H54 (cell line): ENCODE results near the gene WDR7.

Source experiments
- DNase-seq: peaks from one replicate; pipeline ENCODE4 v3.0.0; 2011; ENCODE audit warnings: low spot score, mixed read lengths; ENCODE audit not compliant: insufficient read length
- FAIRE-seq: peaks from 3 replicates; lab custom pipeline; 2011; peaks lifted over from hg19 to GRCh38; lab: Jason Lieb, UNC
- POLR2A ChIP-seq: IDR thresholded peaks from 2 replicates; pipeline ENCODE4 v1.6.1; 2011; ENCODE audit warnings: low read depth, mild to moderate bottlenecking, low read length

WDR7 gene

DNA sequence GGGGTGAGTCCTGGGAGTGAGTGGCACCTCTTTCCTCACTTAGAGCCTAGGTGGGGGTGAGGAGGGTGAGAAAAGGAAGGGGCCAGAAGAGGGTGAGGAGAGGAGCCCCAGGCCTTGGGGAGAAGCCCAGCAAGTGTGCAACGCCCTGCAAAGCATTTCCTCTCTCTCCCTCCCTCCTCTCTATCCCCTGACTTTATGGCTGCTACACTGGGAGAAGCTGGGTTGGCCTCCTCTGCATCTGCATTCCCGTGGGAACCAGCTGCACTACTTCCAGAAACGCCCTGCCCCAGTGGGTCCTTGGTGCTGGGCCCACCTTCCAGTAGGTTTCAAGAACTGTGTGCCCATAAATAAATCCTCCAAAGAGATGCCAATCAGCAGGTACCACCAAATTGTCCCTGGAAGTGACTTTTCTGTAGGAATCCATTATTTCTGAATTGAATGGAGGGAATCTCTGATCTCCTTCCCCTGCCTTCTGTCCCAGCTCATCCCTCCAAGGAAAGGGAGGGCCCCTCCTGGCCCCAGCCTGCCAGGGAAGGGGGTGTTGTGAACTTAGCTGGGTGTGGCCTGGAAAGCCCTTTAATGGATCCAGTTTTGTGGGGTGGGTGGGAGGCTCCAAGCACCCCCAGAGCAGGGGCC, 400.0 kb downstream of the WDR7 start:
- no peak for DNase-seq
- no peak for FAIRE-seq
- no peak for TF ChIP-seq POLR2A

DNA sequence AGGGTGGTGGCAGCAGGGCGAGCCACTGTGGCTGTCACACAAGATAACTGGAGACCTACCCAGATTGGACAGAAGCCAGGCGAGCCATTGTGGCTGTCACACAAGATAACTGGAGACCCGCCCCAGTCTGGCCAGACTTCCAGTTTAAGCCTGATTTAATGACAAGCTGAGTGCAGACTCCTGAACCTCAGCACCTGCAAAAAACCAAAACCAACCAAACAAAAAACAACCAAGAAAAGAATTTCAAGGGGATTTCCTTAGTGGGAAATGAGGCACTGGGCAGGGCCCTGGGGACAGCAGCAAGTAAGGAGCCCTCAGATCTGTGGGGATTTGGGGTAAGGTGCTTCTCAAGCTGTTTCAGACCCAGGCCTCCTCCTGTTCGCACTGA, 400.5 kb downstream of the WDR7 start:
- no peak for TF ChIP-seq POLR2A
- DNase-seq, result no peak
- FAIRE-seq, result no peak

DNA sequence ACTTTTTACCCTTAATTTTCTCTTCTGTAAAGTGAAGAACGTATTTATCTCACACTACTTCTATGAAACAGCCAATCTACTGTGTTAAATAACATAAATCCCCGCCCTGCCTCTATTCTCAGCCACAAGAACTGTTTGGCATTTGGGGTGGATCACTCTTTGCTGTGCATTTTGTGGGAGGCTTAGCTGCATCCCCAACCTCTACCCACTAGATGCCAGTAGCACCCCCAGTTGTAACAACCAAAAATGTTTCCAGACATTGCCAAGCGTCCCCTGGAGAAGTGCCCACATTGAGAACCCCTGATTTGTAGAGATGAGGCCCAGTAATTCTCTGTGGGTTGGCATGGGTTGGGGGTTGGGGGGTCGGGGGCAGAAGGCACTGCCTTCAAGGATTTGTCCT, 401.0 kb downstream of the WDR7 start:
- DNase-seq, result no peak
- no peak for FAIRE-seq
- no peak for TF ChIP-seq POLR2A

DNA sequence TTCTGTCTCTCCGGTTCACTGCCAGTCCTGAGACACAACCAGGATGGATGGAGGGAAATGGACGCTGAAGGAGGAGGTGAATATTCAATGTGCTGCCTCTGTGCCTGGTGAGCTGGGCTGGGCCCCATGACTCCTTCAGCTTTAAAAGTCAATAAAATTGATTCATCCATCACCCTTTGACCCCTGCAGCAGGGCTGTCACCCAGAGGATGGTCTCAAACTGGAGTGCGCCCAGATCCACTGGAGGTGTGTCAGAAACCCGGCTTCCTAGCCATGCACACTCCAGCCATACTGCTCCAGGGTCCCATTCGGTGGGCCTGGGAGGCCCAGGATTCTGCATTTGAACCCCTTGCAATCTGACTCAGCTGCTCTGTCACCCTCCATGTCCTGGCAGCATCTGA, 401.6 kb downstream of the WDR7 start:
- DNase-seq (no peak), FAIRE-seq (no peak)
- TF ChIP-seq POLR2A, result no peak

DNA sequence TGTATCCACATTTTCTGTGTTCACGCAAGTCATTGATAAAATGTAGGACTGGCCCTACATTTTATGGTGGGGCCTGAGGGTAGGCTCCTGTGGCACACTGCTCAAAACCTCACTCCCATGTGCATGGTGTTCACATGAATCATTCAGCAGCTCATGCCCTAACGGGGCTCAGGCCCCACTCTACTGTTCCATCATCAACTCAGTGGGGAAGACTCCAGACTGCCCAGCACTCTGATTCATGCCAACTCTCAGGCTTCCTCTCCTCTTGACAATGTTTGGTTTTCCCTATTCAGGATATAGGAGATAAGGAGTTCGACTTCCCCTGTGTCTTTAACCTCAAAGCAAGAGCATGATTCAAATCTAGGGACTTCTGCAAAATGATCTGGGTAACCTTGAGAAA, 403.7 kb downstream of the WDR7 start:
- no peak for DNase-seq
- FAIRE-seq, result no peak

DNA sequence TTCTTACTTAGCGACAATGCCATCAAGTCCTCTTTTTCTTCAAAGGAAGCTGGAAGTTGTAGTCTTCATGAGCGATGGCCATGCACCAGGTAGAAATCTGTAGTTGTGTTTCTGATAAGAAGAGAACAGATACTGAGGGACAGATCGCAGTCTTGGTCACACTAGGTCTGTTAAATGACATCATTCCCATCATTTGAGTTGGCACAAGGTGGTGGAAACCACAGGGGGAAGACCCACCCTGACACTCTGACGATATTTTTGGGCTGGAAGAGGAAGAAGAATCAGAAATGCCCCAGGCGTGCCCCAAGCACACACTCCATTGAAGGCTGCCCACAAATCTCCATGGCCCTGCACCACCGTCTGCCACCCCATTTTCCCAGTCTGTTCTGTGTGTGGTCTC, 406.7 kb downstream of the WDR7 start:
- no peak for TF ChIP-seq POLR2A
- no peak for FAIRE-seq
- no peak for DNase-seq

More for the DNA sequence above, 403.7 kb downstream of the WDR7 start:
- no peak for TF ChIP-seq POLR2A

DNA sequence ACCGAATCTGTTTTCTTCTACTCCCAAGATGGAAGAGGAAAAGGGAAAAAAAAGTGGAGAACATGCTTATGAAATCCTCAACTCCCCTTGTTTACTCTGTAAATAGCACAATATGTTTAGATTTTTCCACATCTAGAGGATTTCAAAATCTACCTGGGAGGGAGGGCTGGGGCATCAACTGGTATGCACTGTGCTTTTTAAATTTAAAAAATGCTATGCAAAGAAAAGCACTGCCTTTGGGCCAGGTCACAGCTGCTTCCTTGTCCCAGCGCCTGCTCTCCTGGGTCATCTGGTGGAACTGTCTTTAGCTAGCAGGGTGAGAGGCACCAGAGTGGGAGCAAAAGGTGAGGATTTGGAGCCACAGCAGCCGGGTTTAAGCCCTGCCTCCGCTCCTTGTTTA, 407.6 kb downstream of the WDR7 start:
- DNase-seq (no peak), FAIRE-seq (no peak)
- TF ChIP-seq POLR2A, result no peak

DNA sequence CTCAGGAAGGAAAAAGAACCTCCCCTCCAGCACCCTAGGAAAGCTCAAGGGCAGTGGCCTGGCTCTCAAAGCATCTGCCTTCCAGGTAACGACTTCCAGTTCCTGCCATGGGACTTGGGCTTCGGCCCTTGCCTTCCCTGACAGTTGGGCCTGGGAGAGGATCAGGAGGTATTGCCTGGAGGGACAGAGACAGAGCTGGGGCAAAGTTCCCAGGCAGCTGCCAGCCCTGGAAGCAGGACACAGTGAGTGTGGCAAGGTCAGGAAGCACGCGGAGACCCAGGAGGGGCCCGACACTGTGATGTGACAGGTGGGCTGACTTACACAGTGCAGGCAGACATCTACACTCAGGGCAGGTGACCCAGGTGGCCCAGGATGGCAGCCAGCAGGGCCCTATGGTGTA, 408.2 kb downstream of the WDR7 start:
- DNase-seq (no peak), FAIRE-seq (no peak)
- TF ChIP-seq POLR2A, result no peak

DNA sequence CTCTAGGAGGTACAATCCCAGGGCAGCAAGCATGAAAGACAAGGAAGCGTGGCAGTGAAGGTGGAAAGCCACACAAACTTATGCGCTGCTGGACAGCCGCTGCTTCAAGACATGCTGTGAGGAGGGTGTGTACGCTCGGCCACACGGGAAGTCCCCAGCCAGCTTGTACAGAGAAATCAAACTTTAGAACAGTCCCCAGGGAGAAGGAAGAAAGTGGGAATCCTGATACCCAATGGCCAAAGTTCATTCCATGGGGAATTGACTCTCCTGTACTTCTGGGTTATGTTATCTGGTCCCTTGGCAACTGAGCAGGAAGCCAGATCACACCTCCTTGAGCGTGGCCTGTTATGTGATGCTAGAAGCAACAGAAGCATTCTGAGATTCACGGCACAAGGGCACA, 409.7 kb downstream of the WDR7 start:
- no peak for TF ChIP-seq POLR2A
- FAIRE-seq (no peak), DNase-seq (no peak)

DNA sequence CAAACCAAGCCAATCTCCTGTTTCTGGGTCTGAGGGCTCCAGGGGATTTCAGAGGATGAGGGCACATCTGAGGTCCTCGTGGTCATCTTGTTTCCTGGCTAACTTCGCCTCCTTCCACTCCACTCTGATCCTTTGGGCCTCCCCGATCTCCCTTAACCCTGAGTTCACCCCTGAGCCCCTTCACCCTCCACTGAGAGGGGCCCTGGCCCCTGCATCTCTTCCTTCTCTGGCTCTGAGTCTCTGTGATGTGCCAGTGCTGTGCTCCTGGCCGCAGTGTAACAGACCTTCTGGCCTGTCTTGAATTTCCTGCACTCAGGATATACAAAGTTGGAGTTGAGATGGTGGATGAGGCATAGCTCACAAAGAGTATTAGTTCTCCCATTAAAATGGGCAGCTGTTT, 411.0 kb downstream of the WDR7 start:
- no peak for DNase-seq
- no peak for TF ChIP-seq POLR2A
- FAIRE-seq, result no peak

DNA sequence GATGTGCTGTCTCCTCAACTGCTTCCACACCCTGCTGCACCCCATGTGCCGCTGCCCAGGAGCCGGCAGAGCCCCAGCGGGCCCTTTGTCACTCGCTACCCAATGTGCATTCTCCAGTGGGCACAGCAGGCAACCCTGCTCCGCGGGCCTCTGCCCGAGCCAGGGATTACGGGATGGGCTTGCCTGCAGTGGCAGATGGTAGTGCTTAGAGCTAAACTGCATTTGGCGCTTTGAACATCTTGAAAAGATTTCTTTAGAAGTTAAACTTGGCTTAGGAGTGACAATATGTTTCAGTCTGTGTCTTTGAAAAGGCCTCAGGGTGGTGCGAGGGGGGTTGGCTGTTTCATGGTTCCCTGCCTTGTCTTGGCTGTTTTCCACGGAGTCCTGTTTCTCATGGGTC, 411.7 kb downstream of the WDR7 start:
- TF ChIP-seq POLR2A, result no peak
- no peak for FAIRE-seq
- no peak for DNase-seq

DNA sequence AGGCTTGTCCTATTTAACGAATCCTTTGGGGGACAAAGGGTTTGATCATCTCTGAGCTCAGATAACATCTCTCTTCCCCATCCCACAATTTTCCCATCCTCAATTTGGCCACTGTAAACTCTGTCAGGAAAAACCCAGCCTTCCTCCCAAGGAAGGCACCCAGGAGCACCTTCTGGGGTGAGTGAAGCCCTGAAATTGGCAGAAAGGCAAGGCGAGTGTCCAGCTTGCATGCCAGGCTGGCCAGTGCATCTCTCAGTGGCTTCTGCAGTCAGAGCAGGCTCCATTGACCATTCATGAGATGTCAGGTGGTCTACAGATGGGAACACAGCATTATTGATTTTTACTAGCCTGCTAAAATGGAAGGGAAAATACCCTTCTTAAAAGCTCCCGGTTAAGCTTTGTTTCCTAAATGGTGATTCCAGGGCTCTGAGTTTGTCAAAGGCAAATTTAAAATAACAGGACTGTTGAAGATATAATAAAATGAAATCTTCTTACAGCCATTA, 412.5 kb downstream of the WDR7 start:
- TF ChIP-seq POLR2A, result no peak
- no peak for DNase-seq
- no peak for FAIRE-seq

DNA sequence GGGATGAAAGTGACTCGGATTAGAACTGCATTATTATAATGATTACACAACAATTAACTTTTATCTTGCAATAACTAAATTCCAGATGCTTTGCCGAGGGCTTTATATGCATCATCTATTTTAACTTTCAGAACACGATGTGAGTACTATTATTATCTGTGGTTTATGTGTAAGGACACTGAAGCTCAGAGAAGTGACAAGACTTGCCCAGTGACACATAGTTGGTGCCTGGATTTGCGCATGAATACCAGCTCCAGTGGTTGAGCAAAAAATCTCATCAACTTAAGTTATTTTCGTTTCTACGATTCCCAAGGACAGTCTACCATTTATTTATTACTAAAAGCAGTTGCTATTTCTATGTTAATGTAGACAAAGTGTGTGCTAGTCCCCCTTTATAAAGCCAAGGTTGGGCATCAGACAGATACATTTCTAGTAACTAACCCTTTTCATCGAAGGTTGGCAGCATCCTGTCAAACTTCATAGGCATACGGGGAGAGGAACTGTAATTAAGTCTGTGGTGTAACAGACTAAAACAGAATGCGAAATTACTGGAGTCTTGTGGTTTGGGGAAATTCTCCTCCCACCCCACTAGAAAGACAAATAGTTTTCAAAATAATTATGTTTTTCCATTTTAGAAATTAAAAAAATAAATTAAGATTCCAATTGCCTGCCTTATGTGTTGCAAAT, 422.5 kb downstream of the WDR7 start:
- TF ChIP-seq POLR2A, result no peak
- no peak for FAIRE-seq

DNA sequence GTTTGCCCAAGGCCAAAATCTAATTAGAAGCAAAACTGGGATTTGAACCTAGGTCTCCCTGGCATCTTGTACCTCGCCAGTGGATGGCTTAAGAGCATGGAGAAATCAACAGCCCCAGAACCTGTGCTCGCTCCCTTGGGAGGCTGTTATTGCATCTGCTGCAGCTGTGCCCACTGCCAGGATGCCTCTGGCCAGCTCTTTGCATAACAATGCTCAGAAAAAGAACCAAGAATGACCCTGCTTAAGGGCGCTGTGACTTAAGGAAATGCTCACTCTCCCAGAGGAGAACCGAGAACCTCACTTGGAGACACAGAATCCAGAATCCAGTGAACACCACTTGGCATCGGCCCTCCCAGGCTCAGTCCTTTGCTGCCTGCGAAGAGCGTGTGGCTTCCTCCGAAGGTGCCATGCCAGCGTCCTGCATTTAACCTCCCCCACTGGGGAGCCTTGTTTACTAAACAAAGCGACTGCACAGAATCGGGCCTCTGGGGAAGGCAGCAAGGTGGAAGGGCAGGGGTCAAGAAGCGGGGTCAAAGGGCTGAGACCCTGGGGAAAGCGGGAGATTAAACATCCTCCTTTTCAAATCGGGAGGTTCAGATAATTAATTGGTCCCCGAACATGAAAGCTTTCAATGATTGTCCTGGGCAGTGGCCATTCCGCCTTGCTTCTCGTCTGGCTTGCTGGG, 424.7 kb downstream of the WDR7 start:
- DNase-seq (no peak), FAIRE-seq (no peak)
- no peak for TF ChIP-seq POLR2A

More for the DNA sequence above, 422.5 kb downstream of the WDR7 start:
- DNase-seq, result no peak
